Mesenchymal stem cell (in vitro differentiated cells and primary cell): Measurements from ENCODE around the gene TSHZ1.

ENCODE experiments used
- DNase-seq: peaks from one replicate; pipeline ENCODE4 v3.0.0-alpha.2; 2013
- H2AFZ ChIP-seq: one replicate; pipeline ENCODE4 v1.6.1; 2013; ENCODE audit warnings: low read depth, mild to moderate bottlenecking, control low read depth, inconsistent platforms, low read length, moderate library complexity
- H2AK5ac ChIP-seq: 2 replicates; pipeline ENCODE4 v1.6.1; 2013; ENCODE audit warnings: low read length, moderate library complexity, mild to moderate bottlenecking, inconsistent platforms; ENCODE audit not compliant: severe bottlenecking
- H2BK120ac ChIP-seq: one replicate; pipeline ENCODE4 v1.6.1; 2013; ENCODE audit warnings: low read depth, mild to moderate bottlenecking, inconsistent platforms, low read length, moderate library complexity
- H2BK12ac ChIP-seq, 2 experiments: one replicate each; pipeline ENCODE4 v1.6.1; 2013; ENCODE audit warnings: inconsistent platforms in 2 of 2, low read length in 2 of 2, mild to moderate bottlenecking in 2 of 2, moderate library complexity in 2 of 2, control low read depth in 1 of 2
- H2BK15ac ChIP-seq: one replicate; pipeline ENCODE4 v1.6.1; 2013; ENCODE audit warnings: mild to moderate bottlenecking, low read depth, inconsistent platforms; ENCODE audit not compliant: poor library complexity, severe bottlenecking
- H2BK5ac ChIP-seq: 2 replicates; pipeline ENCODE4 v1.6.1; 2013; ENCODE audit warnings: low read depth, mild to moderate bottlenecking, low read length, control low read depth, inconsistent platforms; ENCODE audit not compliant: poor library complexity, severe bottlenecking
- H3K14ac ChIP-seq, 2 experiments: one replicate each; pipeline ENCODE4 v1.6.1; 2013; ENCODE audit warnings: inconsistent platforms in 2 of 2, low read length in 2 of 2, control low read depth in 1 of 2, mild to moderate bottlenecking in 1 of 2, moderate library complexity in 1 of 2
- H3K18ac ChIP-seq, 2 experiments: one replicate each; pipeline ENCODE4 v1.6.1; 2013; ENCODE audit warnings: inconsistent platforms in 2 of 2, low read length in 2 of 2, control low read depth in 1 of 2, low read depth in 1 of 2, mild to moderate bottlenecking in 1 of 2
- H3K23ac ChIP-seq, 2 experiments: one replicate each; pipeline ENCODE4 v1.6.1; 2013; ENCODE audit warnings: inconsistent platforms in 2 of 2, low read length in 2 of 2, mild to moderate bottlenecking in 2 of 2, moderate library complexity in 2 of 2, control low read depth in 1 of 2
- H3K27ac ChIP-seq: 2 replicates; pipeline ENCODE4 v1.5.1; 2013; ENCODE audit warnings: mild to moderate bottlenecking, moderate library complexity, low read length, control low read depth, inconsistent platforms; ENCODE audit not compliant: poor library complexity, severe bottlenecking
- H3K27me3 ChIP-seq, 2 experiments: 2 replicates each; pipeline versions ENCODE4 v1.6.1 to v1.7.0; 2013; ENCODE audit warnings: low read length in 2 of 2, mild to moderate bottlenecking in 2 of 2, moderate library complexity in 2 of 2, control low read depth in 1 of 2, inconsistent platforms in 1 of 2; ENCODE audit not compliant: control insufficient read depth in 1 of 2, insufficient read depth in 1 of 2
- H3K36me3 ChIP-seq, 2 experiments: 2 replicates each; pipeline versions ENCODE4 v1.6.1 to v1.7.0; 2013; ENCODE audit warnings: low read length in 2 of 2, control low read depth in 1 of 2, inconsistent platforms in 1 of 2, low read depth in 1 of 2, mild to moderate bottlenecking in 1 of 2; ENCODE audit not compliant: insufficient read depth in 2 of 2, control insufficient read depth in 1 of 2
- H3K4ac ChIP-seq, 2 experiments: one replicate each; pipeline ENCODE4 v1.6.1; 2013; ENCODE audit warnings: inconsistent platforms in 2 of 2, low read length in 2 of 2, mild to moderate bottlenecking in 2 of 2, moderate library complexity in 2 of 2, control low read depth in 1 of 2, low read depth in 1 of 2
- H3K4me1 ChIP-seq: 2 replicates; pipeline ENCODE4 v1.6.1; 2013; ENCODE audit warnings: low read depth, low read length, control low read depth; ENCODE audit not compliant: control insufficient read depth, insufficient read depth
- H3K4me2 ChIP-seq: 2 replicates; pipeline ENCODE4 v1.6.1; 2013; ENCODE audit warnings: low read length, mild to moderate bottlenecking, inconsistent platforms; ENCODE audit not compliant: poor library complexity, severe bottlenecking
- H3K4me3 ChIP-seq, 2 experiments: 2 replicates each; pipeline versions ENCODE4 v1.5.1 to v1.7.0; 2013; ENCODE audit warnings: low read length in 2 of 2, mild to moderate bottlenecking in 2 of 2, control low read depth in 1 of 2, low read depth in 1 of 2; ENCODE audit not compliant: insufficient read depth in 1 of 2
- H3K79me1 ChIP-seq: replicated peaks from 2 replicates; pipeline ENCODE4 v1.6.1; 2013; ENCODE audit warnings: mild to moderate bottlenecking, control low read depth, low read length, inconsistent platforms; ENCODE audit not compliant: poor library complexity, severe bottlenecking
- H3K9ac ChIP-seq: 2 replicates; pipeline ENCODE4 v1.7.0; 2013; ENCODE audit warnings: mild to moderate bottlenecking, low read length, moderate library complexity
- H3K9me3 ChIP-seq: 2 replicates; pipeline ENCODE4 v1.7.0; 2013; ENCODE audit warnings: mild to moderate bottlenecking, low read length; ENCODE audit not compliant: control insufficient read depth
- H4K8ac ChIP-seq: one replicate; pipeline ENCODE4 v1.6.1; 2013; ENCODE audit warnings: inconsistent platforms, mild to moderate bottlenecking, low read length, moderate library complexity
- H4K91ac ChIP-seq: one replicate; pipeline ENCODE4 v1.6.1; 2013; ENCODE audit warnings: mild to moderate bottlenecking, low read length, inconsistent platforms
- WGBS: methylation state at CpG from one replicate; pipeline ENCODE4 v1.1.7; 2013; ENCODE audit warnings: mixed read lengths; 5-methylcytosine and 5-hydroxymethylcytosine counted together

TSHZ1 gene

DNA sequence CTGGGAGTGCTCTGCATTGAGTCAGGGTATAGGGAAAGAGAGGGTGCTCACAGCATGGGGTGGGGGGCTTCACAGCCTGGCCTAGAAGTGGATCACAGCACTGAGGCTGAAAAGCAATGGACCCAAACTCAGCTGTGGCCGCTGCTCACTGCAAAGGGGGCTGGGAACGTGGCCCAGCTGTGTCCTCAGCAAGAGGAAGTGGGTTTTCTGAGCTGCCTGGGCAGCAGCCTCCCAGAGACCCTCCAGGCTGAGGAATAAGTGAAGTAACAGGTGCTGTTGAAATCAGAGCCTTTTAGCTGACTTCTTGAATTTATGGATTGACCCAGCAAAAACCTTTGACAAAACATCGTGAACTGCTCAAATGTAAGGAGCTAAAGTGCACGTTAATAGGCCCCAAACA, 36.9 kb upstream of the TSHZ1 start:
- Histone ChIP-seq H3K4me3 (no peak overlapping the region), H3K36me3 (no peaks in the 10 kb centered on the region), H4K8ac (no peak overlapping the region), H3K27me3 (peaks cover 0 to 8% of the 10 kb centered on the region in 2 experiments), H4K91ac (no peak overlapping the region), H2BK15ac (no peak overlapping the region), H3K4me2 (no peak overlapping the region), H3K9ac (no peak overlapping the region), H3K79me1 (no peaks in the 10 kb centered on the region), H3K9me3 (no peaks in the 10 kb centered on the region), H2BK120ac (no peak overlapping the region), H2BK12ac (no peak overlapping the region), H3K23ac (no peak overlapping the region), H3K4ac (no peak overlapping the region), H2AFZ (no peak overlapping the region), H3K27ac (no peak overlapping the region), H2AK5ac (no peak overlapping the region), H3K14ac (no peak overlapping the region), H2BK5ac (no peak overlapping the region), H3K18ac (no peak overlapping the region), H3K4me1 (peaks cover 3% of the 10 kb centered on the region)
- no peak for DNase-seq
- WGBS: 74% methylated on average over 3 of the region's 4 CpGs

DNA sequence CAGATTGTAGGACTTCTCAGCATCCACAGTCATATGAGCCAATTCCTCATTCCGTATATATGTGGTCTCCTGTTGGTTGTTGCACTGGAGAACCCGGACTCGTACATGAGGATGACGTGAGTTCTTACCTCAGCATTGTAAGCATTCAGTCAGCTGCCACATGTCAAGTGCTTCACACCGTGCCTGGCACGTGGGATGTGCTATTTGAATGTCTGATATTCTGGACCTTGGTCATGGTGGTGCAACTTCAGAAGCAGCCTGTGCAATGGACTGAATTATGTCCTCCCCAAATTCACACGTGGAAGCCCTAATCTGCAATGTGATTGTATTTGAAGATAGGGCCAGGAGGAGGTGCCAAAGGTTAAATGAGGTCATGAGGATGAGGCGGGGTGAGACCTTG, 33.7 kb upstream of the TSHZ1 start:
- H3K4me3 ChIP-seq: no peak overlapping the region
- H4K91ac ChIP-seq: no peak overlapping the region
- H2AK5ac ChIP-seq: no peak overlapping the region
- no peak overlapping the region for H4K8ac ChIP-seq
- H3K9ac ChIP-seq: no peak overlapping the region
- no peak for DNase-seq
- no peak overlapping the region for H3K18ac ChIP-seq
- no peak overlapping the region for H2BK120ac ChIP-seq
- no peak overlapping the region for H2AFZ ChIP-seq
- H3K14ac ChIP-seq: no peak overlapping the region
- H3K79me1 ChIP-seq: no peaks in the 10 kb centered on the region
- no peaks in the 10 kb centered on the region for H3K9me3 ChIP-seq
- no peak overlapping the region for H3K4ac ChIP-seq
- no peak overlapping the region for H2BK12ac ChIP-seq
- H3K23ac ChIP-seq: no peak overlapping the region
- peaks cover 0 to 5% of the 10 kb centered on the region in 2 experiments for H3K27me3 ChIP-seq
- 84% methylated on average over 8 of the region's 8 CpGs for WGBS
- peaks cover 3% of the 10 kb centered on the region for H3K4me1 ChIP-seq
- H2BK15ac ChIP-seq: no peak overlapping the region
- H2BK5ac ChIP-seq: no peak overlapping the region
- H3K4me2 ChIP-seq: no peak overlapping the region
- H3K36me3 ChIP-seq: no peaks in the 10 kb centered on the region
- H3K27ac ChIP-seq: no peak overlapping the region

DNA sequence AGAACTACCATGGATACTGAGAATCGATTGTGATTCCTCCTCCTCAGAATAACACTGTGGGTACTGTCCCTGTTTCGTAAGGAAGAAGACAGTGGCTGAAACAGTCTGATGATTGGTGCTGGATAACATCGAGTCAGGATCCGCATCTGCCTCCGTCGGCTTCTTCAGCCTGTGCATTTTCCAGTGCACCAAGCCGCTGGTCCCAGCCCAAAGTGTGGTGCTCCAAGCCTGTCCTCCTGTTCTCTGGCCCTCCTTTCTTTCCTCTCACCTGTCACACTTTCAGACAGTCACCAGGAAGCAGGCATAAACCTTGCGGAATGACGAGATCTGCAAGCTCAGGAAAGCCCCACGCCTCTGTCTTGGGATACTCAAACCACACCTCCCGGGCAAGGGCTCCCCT, 32.2 kb upstream of the TSHZ1 start:
- H3K18ac ChIP-seq: no peak overlapping the region
- H4K8ac ChIP-seq: no peak overlapping the region
- H3K36me3 ChIP-seq: no peaks in the 10 kb centered on the region
- no peak overlapping the region for H3K9ac ChIP-seq
- H3K14ac ChIP-seq: no peak overlapping the region
- H2BK15ac ChIP-seq: no peak overlapping the region
- H2AFZ ChIP-seq: no peak overlapping the region
- no peaks in the 10 kb centered on the region for H3K27me3 ChIP-seq
- 83% methylated on average over 11 of the region's 11 CpGs for WGBS
- H3K79me1 ChIP-seq: no peaks in the 10 kb centered on the region
- H3K4ac ChIP-seq: no peak overlapping the region
- H3K4me1 ChIP-seq: no peaks in the 10 kb centered on the region
- no peak overlapping the region for H3K23ac ChIP-seq
- H2BK12ac ChIP-seq: no peak overlapping the region
- DNase-seq: no peak
- H4K91ac ChIP-seq: no peak overlapping the region
- no peak overlapping the region for H3K4me2 ChIP-seq
- H2BK120ac ChIP-seq: no peak overlapping the region
- H3K4me3 ChIP-seq: no peak overlapping the region
- no peak overlapping the region for H3K27ac ChIP-seq
- no peak overlapping the region for H2AK5ac ChIP-seq
- no peak overlapping the region for H2BK5ac ChIP-seq
- no peaks in the 10 kb centered on the region for H3K9me3 ChIP-seq

DNA sequence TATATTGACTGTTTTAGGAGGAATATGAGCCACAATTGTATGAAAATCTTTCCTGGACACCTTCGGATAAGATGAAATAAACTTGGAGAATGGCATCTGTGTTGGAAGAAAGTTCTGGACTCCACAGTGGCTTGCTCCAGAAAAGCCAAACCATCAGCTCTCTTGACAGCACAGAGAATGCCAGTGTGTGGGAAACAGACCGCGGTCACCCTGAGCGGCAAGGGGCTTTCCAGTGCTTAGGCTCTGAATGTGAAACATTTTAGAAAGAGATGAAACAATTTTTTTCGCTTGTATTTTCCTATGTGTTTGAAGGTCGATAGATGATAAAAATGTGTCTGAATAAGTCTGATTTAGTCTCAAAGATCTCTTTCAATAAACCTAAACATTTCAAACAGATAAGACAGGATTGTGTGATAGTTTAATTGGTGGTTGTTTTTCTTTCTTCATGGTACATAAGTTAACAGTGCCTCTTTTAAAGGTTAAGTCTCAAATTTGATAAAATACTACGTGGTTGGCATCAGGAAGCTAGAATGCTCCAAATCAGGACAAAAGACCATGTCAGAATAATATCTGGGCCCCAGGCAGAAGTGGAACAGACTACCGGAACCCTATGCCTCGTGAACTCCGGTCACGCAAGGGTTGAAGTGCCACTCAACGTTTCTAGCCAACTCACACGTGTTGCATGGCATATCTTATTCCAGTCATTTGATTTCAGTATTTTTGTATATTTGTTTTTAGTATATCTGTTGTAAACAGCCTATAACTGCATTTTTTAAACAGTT, 30.6 kb upstream of the TSHZ1 start:
- H3K36me3 ChIP-seq: no peaks in the 10 kb centered on the region
- H3K4me1 ChIP-seq: peaks cover 2% of the 10 kb centered on the region
- no peak overlapping the region for H2BK12ac ChIP-seq
- H3K27ac ChIP-seq: no peak overlapping the region
- no peak overlapping the region for H2BK5ac ChIP-seq
- H3K4me2 ChIP-seq: no peak overlapping the region
- no peak overlapping the region for H2AK5ac ChIP-seq
- no peak overlapping the region for H4K8ac ChIP-seq
- H3K9me3 ChIP-seq: no peaks in the 10 kb centered on the region
- H3K79me1 ChIP-seq: no peaks in the 10 kb centered on the region
- H4K91ac ChIP-seq: no peak overlapping the region
- no peak overlapping the region for H2BK15ac ChIP-seq
- H3K27me3 ChIP-seq: no peaks in the 10 kb centered on the region
- no peak for DNase-seq
- no peak overlapping the region for H3K4ac ChIP-seq
- H3K4me3 ChIP-seq: no peak overlapping the region
- no peak overlapping the region for H2BK120ac ChIP-seq
- H3K23ac ChIP-seq: no peak overlapping the region
- no peak overlapping the region for H2AFZ ChIP-seq
- H3K18ac ChIP-seq: no peak overlapping the region
- no peak overlapping the region for H3K14ac ChIP-seq
- 97% methylated on average over 5 of the region's 13 CpGs for WGBS
- no peak overlapping the region for H3K9ac ChIP-seq
